ENCODE measurements around the gene SSTR1. TPM values are rescaled to one million over a fixed set of nuclear protein-coding genes. Genes with fewer than 3 reads are reported as not detected.
A peak's percentile ranks its signal among the peaks of the same experiment; 100 is the strongest.

SSTR1 gene
- total RNA-seq, 1 donor from 2014 or later: 0.69 TPM

DNA sequence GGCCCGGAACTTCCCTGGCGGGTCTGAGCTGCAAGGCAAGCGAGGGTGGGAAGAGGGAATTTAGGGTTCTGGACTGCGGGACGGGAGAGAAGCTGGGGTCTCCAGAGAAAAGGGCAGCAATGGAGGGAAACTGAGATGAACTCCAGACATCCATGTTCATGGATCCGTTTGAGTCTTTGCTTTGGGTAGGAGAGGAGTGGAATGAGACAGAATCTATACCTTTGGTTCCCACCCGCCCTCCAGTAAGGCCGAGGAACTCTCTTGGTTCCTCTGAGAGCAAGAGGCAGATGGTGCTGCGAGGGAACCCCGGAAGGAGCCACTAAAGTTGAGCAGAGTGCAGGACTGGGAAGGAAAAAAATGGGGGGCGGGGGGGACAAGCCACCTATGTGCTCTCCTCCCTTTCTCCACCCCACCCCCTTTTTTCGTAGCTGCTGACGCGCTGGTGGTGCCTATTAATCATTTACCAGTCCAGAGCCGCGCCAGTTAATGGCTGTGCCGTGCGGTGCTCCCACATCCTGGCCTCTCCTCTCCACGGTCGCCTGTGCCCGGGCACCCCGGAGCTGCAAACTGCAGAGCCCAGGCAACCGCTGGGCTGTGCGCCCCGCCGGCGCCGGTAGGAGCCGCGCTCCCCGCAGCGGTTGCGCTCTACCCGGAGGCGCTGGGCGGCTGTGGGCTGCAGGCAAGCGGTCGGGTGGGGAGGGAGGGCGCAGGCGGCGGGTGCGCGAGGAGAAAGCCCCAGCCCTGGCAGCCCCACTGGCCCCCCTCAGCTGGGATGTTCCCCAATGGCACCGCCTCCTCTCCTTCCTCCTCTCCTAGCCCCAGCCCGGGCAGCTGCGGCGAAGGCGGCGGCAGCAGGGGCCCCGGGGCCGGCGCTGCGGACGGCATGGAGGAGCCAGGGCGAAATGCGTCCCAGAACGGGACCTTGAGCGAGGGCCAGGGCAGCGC lies 1.2 kb downstream of the SSTR1 start:
- no peak overlapping the region for H3K27ac ChIP-seq (replicated peaks)
- intact Hi-C loops (cut with micrococcal nuclease): no loop called here

DNA sequence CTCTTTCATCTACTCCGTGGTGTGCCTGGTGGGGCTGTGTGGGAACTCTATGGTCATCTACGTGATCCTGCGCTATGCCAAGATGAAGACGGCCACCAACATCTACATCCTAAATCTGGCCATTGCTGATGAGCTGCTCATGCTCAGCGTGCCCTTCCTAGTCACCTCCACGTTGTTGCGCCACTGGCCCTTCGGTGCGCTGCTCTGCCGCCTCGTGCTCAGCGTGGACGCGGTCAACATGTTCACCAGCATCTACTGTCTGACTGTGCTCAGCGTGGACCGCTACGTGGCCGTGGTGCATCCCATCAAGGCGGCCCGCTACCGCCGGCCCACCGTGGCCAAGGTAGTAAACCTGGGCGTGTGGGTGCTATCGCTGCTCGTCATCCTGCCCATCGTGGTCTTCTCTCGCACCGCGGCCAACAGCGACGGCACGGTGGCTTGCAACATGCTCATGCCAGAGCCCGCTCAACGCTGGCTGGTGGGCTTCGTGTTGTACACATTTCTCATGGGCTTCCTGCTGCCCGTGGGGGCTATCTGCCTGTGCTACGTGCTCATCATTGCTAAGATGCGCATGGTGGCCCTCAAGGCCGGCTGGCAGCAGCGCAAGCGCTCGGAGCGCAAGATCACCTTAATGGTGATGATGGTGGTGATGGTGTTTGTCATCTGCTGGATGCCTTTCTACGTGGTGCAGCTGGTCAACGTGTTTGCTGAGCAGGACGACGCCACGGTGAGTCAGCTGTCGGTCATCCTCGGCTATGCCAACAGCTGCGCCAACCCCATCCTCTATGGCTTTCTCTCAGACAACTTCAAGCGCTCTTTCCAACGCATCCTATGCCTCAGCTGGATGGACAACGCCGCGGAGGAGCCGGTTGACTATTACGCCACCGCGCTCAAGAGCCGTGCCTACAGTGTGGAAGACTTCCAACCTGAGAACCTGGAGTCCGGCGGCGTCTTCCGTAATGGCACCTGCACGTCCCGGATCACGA lies 2.2 kb downstream of the SSTR1 start:
- Histone ChIP-seq H3K4me1 (peaks cover 37% of the 10 kb centered on the region), H3K4me3 (peak overlapping the region; percentile 65), H3K36me3 (no peaks in the 10 kb centered on the region), H3K9me3 (replicated peaks) (peaks cover 15% of the 10 kb centered on the region), H3K27me3 (ENCODE audit: low read depth) (peaks cover 66% of the 10 kb centered on the region), H3K27ac (replicated peaks) (no peak overlapping the region)
- TF ChIP-seq, protein P1, sequence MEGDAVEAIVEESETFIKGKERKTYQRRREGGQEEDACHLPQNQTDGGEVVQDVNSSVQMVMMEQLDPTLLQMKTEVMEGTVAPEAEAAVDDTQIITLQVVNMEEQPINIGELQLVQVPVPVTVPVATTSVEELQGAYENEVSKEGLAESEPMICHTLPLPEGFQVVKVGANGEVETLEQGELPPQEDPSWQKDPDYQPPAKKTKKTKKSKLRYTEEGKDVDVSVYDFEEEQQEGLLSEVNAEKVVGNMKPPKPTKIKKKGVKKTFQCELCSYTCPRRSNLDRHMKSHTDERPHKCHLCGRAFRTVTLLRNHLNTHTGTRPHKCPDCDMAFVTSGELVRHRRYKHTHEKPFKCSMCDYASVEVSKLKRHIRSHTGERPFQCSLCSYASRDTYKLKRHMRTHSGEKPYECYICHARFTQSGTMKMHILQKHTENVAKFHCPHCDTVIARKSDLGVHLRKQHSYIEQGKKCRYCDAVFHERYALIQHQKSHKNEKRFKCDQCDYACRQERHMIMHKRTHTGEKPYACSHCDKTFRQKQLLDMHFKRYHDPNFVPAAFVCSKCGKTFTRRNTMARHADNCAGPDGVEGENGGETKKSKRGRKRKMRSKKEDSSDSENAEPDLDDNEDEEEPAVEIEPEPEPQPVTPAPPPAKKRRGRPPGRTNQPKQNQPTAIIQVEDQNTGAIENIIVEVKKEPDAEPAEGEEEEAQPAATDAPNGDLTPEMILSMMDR (IDR thresholded peaks at IDR 0.05; ENCODE audit: borderline replicate concordance): no peak
- DNase-seq: no peak
- intact Hi-C loops (cut with micrococcal nuclease): no loop called here

More for the DNA sequence above, 1.2 kb downstream of the SSTR1 start:
- Histone ChIP-seq H3K4me1 (peaks cover 37% of the 10 kb centered on the region), H3K9me3 (replicated peaks) (peaks cover 15% of the 10 kb centered on the region), H3K27me3 (ENCODE audit: low read depth) (peaks cover 66% of the 10 kb centered on the region), H3K4me3 (peak overlapping the region; percentile 65), H3K36me3 (no peaks in the 10 kb centered on the region)
- DNase-seq: peak; percentile 13
- TF ChIP-seq, protein P1 (IDR thresholded peaks at IDR 0.05; ENCODE audit: borderline replicate concordance): peak; percentile 28

DNA sequence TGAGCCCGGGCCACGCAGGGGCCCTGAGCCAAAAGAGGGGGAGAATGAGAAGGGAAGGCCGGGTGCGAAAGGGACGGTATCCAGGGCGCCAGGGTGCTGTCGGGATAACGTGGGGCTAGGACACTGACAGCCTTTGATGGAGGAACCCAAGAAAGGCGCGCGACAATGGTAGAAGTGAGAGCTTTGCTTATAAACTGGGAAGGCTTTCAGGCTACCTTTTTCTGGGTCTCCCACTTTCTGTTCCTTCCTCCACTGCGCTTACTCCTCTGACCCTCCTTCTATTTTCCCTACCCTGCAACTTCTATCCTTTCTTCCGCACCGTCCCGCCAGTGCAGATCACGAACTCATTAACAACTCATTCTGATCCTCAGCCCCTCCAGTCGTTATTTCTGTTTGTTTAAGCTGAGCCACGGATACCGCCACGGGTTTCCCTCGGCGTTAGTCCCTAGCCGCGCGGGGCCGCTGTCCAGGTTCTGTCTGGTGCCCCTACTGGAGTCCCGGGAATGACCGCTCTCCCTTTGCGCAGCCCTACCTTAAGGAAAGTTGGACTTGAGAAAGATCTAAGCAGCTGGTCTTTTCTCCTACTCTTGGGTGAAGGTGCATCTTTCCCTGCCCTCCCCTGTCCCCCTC lies 3.0 kb downstream of the SSTR1 start:
- TF ChIP-seq, protein P1 (IDR thresholded peaks at IDR 0.05; ENCODE audit: borderline replicate concordance): peak; percentile 37
- Histone ChIP-seq H3K36me3 (no peaks in the 10 kb centered on the region), H3K9me3 (replicated peaks) (peaks cover 12% of the 10 kb centered on the region), H3K4me1 (peaks cover 37% of the 10 kb centered on the region), H3K27me3 (ENCODE audit: low read depth) (peaks cover 65% of the 10 kb centered on the region), H3K4me3 (peak overlapping the region; percentile 65), H3K27ac (replicated peaks) (no peak overlapping the region)
- DNase-seq: peak; percentile 15
- intact Hi-C loops (cut with micrococcal nuclease): no loop called here

DNA sequence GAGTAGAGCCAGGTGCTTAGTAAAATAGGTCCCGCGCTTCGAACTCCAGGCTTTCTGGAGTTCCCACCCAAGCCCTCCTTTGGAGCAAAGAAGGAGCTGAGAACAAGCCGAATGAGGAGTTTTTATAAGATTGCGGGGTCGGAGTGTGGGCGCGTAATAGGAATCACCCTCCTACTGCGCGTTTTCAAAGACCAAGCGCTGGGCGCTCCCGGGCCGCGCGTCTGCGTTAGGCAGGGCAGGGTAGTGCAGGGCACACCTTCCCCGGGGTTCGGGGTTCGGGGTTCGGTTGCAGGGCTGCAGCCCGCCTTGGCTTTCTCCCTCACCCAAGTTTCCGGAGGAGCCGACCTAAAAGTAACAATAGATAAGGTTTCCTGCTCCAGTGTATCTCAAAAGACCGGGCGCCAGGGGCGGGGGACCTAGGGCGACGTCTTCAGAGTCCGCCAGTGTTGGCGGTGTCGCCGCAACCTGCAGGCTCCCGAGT lies 3.6 kb downstream of the SSTR1 start:
- H3K4me3 ChIP-seq: peak overlapping the region; percentile 65

More for the DNA sequence above, 3.6 kb downstream of the SSTR1 start:
- TF ChIP-seq, protein P1 (IDR thresholded peaks at IDR 0.05; ENCODE audit: borderline replicate concordance): no peak
- no peak for DNase-seq
- peaks cover 37% of the 10 kb centered on the region for H3K4me1 ChIP-seq
- intact Hi-C loops (cut with micrococcal nuclease): no loop called here
- H3K36me3 ChIP-seq: no peaks in the 10 kb centered on the region
- H3K27ac ChIP-seq (replicated peaks): no peak overlapping the region
- peaks cover 59% of the 10 kb centered on the region for H3K27me3 ChIP-seq (ENCODE audit: low read depth)
- H3K9me3 ChIP-seq (replicated peaks): peaks cover 6% of the 10 kb centered on the region
